Neural progenitor cell (in vitro differentiated cells): ENCODE data around the gene SLF2.

Source experiments
- CTCF ChIP-seq: fragments of 200-600 bp; sonication (generic); IDR thresholded peaks from 2 replicates; pipeline ENCODE4 v1.5.1; 2017; ENCODE audit warnings: antibody characterized with exemption, mild to moderate bottlenecking
- EZH2 ChIP-seq: fragments of 200-600 bp; sonication (generic); IDR thresholded peaks from 2 replicates; pipeline ENCODE4 v1.6.1; 2017; ENCODE audit warnings: antibody characterized with exemption, mild to moderate bottlenecking, moderate library complexity
- EZH2phosphoT487 ChIP-seq: fragments of 200-600 bp; sonication (generic); IDR thresholded peaks from 2 replicates; pipeline ENCODE4 v1.6.1; 2017; ENCODE audit warnings: antibody characterized with exemption

GRCh38 chr10:101007099-101007711, 94.4 kb downstream of the SLF2 start:
- TF ChIP-seq CTCF (no peak), EZH2 (no peak), EZH2phosphoT487 (no peak)
